DND-41 (cell line): ENCODE results near the gene GPR161.

Experiments
- ATAC-seq: fragments of 200-7000 bp; cut with Tn5 transposase; 3 replicates; pipeline ENCODE4 v1.9.1; 2021; ENCODE audit warnings: low read depth; ENCODE audit not compliant: insufficient read depth
- DNase-seq: peaks from one replicate; pipeline ENCODE4 v3.0.0-alpha.2; 2020
- H2AFZ ChIP-seq: 2 replicates; pipeline ENCODE4 v1.6.0; 2012; ENCODE audit warnings: low read depth, low read length
- H3K27ac ChIP-seq: 2 replicates; pipeline ENCODE4 v1.5.1; 2012; ENCODE audit warnings: low read length, inconsistent platforms
- H3K27me3 ChIP-seq: fragments of 200-600 bp; sonication (generic); 2 replicates; pipeline ENCODE4 v1.6.0; 2012; ENCODE audit warnings: low read length, mild to moderate bottlenecking, inconsistent platforms; ENCODE audit not compliant: insufficient read depth, poor library complexity
- H3K36me3 ChIP-seq: 2 replicates; pipeline ENCODE4 v1.5.1; 2012; ENCODE audit warnings: low read length, inconsistent platforms; ENCODE audit not compliant: insufficient read depth
- H3K4me1 ChIP-seq: 2 replicates; pipeline ENCODE4 v1.5.1; 2012; ENCODE audit warnings: mild to moderate bottlenecking, low read length; ENCODE audit not compliant: insufficient read depth
- H3K4me2 ChIP-seq: 2 replicates; pipeline ENCODE4 v1.6.0; 2012; ENCODE audit warnings: mild to moderate bottlenecking, moderate library complexity, low read length, inconsistent platforms; ENCODE audit not compliant: insufficient read depth
- H3K4me3 ChIP-seq, 2 experiments: fragments of 200-600 bp in 1 of 2; shearing (Covaris generic) in 1 of 2; 2 replicates each; pipeline ENCODE4 v1.5.1; 2012 to 2016; ENCODE audit warnings: inconsistent platforms in 2 of 2, low read length in 2 of 2, mild to moderate bottlenecking in 2 of 2, low read depth in 1 of 2, moderate library complexity in 1 of 2
- H3K79me2 ChIP-seq: 2 replicates; pipeline ENCODE4 v1.6.0; 2012; ENCODE audit warnings: low read length, inconsistent platforms; ENCODE audit not compliant: insufficient read depth
- H3K9ac ChIP-seq: 2 replicates; pipeline ENCODE4 v1.6.0; 2012; ENCODE audit warnings: low read depth, mild to moderate bottlenecking, inconsistent platforms, low read length, moderate library complexity
- H3K9me3 ChIP-seq: 2 replicates; pipeline ENCODE4 v1.5.1; 2012; ENCODE audit warnings: low read length, moderate library complexity, mild to moderate bottlenecking, inconsistent platforms; ENCODE audit not compliant: insufficient read depth, severe bottlenecking
- H4K20me1 ChIP-seq: 2 replicates; pipeline ENCODE4 v1.6.0; 2012; ENCODE audit warnings: low read length; ENCODE audit not compliant: insufficient read depth
- CTCF ChIP-seq: IDR thresholded peaks from 2 replicates; pipeline ENCODE4 v1.5.1; 2012; ENCODE audit warnings: borderline replicate concordance, low read length, moderate library complexity, mild to moderate bottlenecking; ENCODE audit not compliant: poor library complexity, severe bottlenecking; ENCODE audit errors: extremely low read depth
- EZH2 ChIP-seq: IDR thresholded peaks from 3 replicates; pipeline ENCODE4 v1.6.1; 2012; ENCODE audit warnings: borderline replicate concordance, low read depth, mild to moderate bottlenecking, moderate library complexity, low read length, inconsistent platforms; ENCODE audit not compliant: severe bottlenecking

GPR161 gene

GRCh38 chr1:168127503-168127902, 9.2 kb downstream of the GPR161 start:
- Histone ChIP-seq H3K4me3 (no peak overlapping the region), H3K4me2 (no peak overlapping the region), H3K27ac (no peak overlapping the region), H3K79me2 (no peaks in the 10 kb centered on the region), H3K9me3 (no peaks in the 10 kb centered on the region), H4K20me1 (no peaks in the 10 kb centered on the region; the same call in 1 of the 2 replicates), H3K4me1 (no peaks in the 10 kb centered on the region), H3K27me3 (no peaks in the 10 kb centered on the region), H2AFZ (no peak overlapping the region), H3K36me3 (peaks cover 8% of the 10 kb centered on the region; the same call in 1 of the 2 replicates), H3K9ac (no peak overlapping the region)
- ATAC-seq (no peak), DNase-seq (no peak)
- TF ChIP-seq EZH2 (no peak), CTCF (no peak)

GRCh38 chr1:168125051-168125450, 11.7 kb downstream of the GPR161 start:
- Histone ChIP-seq H4K20me1 (no peaks in the 10 kb centered on the region; the same call in 1 of the 2 replicates), H3K4me3 (no peak overlapping the region), H2AFZ (no peak overlapping the region), H3K9me3 (no peaks in the 10 kb centered on the region), H3K27ac (no peak overlapping the region), H3K79me2 (no peaks in the 10 kb centered on the region), H3K9ac (no peak overlapping the region), H3K36me3 (peaks cover 8% of the 10 kb centered on the region; the same call in 1 of the 2 replicates), H3K4me2 (no peak overlapping the region), H3K27me3 (no peaks in the 10 kb centered on the region), H3K4me1 (no peaks in the 10 kb centered on the region)
- no peak for TF ChIP-seq CTCF
- TF ChIP-seq EZH2, result no peak
- no peak for ATAC-seq
- DNase-seq, result no peak

GRCh38 chr1:168121401-168122011, 15.2 kb downstream of the GPR161 start:
- Histone ChIP-seq H4K20me1 (no peaks in the 10 kb centered on the region; the same call in 1 of the 2 replicates), H3K36me3 (no peaks in the 10 kb centered on the region), H3K4me2 (no peak overlapping the region), H3K4me3 (no peak overlapping the region), H3K27me3 (no peaks in the 10 kb centered on the region), H3K27ac (no peak overlapping the region), H3K79me2 (no peaks in the 10 kb centered on the region), H3K4me1 (no peaks in the 10 kb centered on the region), H2AFZ (no peak overlapping the region), H3K9ac (no peak overlapping the region), H3K9me3 (peaks cover 2% of the 10 kb centered on the region)
- TF ChIP-seq CTCF, result no peak
- no peak for TF ChIP-seq EZH2
- DNase-seq (no peak), ATAC-seq (no peak)

GRCh38 chr1:168119750-168120149, 17.0 kb downstream of the GPR161 start:
- H2AFZ ChIP-seq, result no peak overlapping the region
- no peak overlapping the region for H3K4me2 ChIP-seq
- DNase-seq, result no peak
- no peak for TF ChIP-seq EZH2
- no peaks in the 10 kb centered on the region; the same call in 1 of the 2 replicates for H4K20me1 ChIP-seq
- no peak overlapping the region for H3K27ac ChIP-seq
- peaks cover 2% of the 10 kb centered on the region for H3K9me3 ChIP-seq
- no peaks in the 10 kb centered on the region for H3K36me3 ChIP-seq
- no peak overlapping the region for H3K9ac ChIP-seq
- ATAC-seq, result no peak
- no peaks in the 10 kb centered on the region for H3K79me2 ChIP-seq
- no peaks in the 10 kb centered on the region for H3K27me3 ChIP-seq
- H3K4me3 ChIP-seq, result no peak overlapping the region
- H3K4me1 ChIP-seq, result no peaks in the 10 kb centered on the region
